GM23248 (cell line): ENCODE results near the gene IL3RA.

Source experiments
- EZH2 ChIP-seq: fragments of 200-600 bp; sonication (generic); IDR thresholded peaks from 2 replicates; pipeline ENCODE4 v1.6.1; 2018; ENCODE audit warnings: antibody characterized with exemption, mild to moderate bottlenecking; ENCODE audit not compliant: insufficient read depth, poor library complexity, severe bottlenecking
- EZH2phosphoT487 ChIP-seq: fragments of 200-600 bp; sonication (generic); IDR thresholded peaks from 2 replicates; pipeline ENCODE4 v1.6.1; 2018; ENCODE audit warnings: antibody characterized with exemption, moderate library complexity, mild to moderate bottlenecking, low read depth; ENCODE audit not compliant: insufficient read depth

- TF ChIP-seq EZH2 (no peak), EZH2phosphoT487 (no peak)
Observed at GRCh38 chrX:1336948-1337779, 579 bp downstream of the IL3RA start.
